ENCODE data around the gene PIK3R3. TPM values are rescaled to one million over a fixed set of nuclear protein-coding genes. Genes with fewer than 3 reads are reported as not detected.

PIK3R3 gene
- total and polyA plus RNA-seq, 2 donors (not counting 3 experiments of a cell fraction or from before 2014, with no cell fraction given) = 7.5 to 14.3 TPM

DNA sequence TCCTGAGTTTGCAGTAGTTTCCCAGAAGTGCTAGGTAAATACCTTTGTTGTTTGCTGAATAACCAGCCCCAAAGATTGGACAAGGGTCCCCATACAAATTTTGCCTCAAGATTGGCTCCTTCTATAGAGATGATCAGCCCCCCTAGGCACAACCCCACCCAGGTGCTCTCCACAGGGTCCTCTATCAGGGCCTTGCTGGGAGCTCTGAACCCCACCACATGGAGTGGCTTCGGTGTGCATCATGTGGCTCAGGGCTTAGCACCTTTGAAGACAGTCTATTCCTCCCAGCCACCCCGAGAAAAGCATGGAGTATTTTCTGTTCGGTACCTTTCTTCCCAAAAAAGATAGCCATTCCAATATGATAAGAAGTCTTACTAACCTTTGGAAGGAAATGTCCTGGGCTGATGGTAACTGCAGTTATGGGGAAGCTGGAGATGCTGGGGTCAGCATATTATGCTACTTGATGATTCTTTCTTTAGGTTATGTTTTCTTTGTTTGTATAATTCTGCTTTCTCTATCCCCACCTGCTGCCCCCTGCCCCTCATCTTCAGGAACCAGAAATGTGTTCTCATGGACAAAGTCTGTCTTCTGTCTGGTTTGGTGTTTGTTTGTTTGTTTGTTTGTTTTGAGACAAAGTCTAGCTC, 37.5 kb upstream of the PIK3R3 start:
- Histone ChIP-seq H3K4me2 (ENCODE audit: insufficient read depth, low read length) (no peak overlapping the region), H3K4me3 (replicated peaks in 1 of 3; ENCODE audit: insufficient read depth in 1 of 3, low read depth in 1 of 3, low read length in 3 of 3) (no peak overlapping the region), H3K36me3 (ENCODE audit: control insufficient read depth in 2 of 2, extremely low read depth in 1 of 2, insufficient read depth in 2 of 2, low read length in 2 of 2) (no peaks in the 10 kb centered on the region), H3K9me3 (replicated peaks; ENCODE audit: control insufficient read depth, insufficient read depth, low read length) (no peaks in the 10 kb centered on the region), H3K27me3 (ENCODE audit: control insufficient read depth in 2 of 2, insufficient read depth in 2 of 2, low read length in 2 of 2) (peaks cover 0 to 7% of the 10 kb centered on the region in 2 experiments), H3K9ac (replicated peaks; ENCODE audit: extremely low read depth, insufficient read depth, low read length) (no peak overlapping the region), H3K9me1 (replicated peaks; ENCODE audit: control insufficient read depth, extremely low read depth, insufficient read depth, low read length) (no peaks in the 10 kb centered on the region), H4K20me1 (replicated peaks; ENCODE audit: control insufficient read depth, extremely low read depth, insufficient read depth, low read length) (no peaks in the 10 kb centered on the region), H3K27ac (ENCODE audit: insufficient read depth, low read depth, low read length) (no peak overlapping the region), H3K4me1 (ENCODE audit: control insufficient read depth, extremely low read depth, insufficient read depth, low read length) (peaks cover 11% of the 10 kb centered on the region), H3K79me2 (ENCODE audit: control insufficient read depth, insufficient read depth, low read length) (no peaks in the 10 kb centered on the region), H2AFZ (ENCODE audit: low read depth, low read length) (no peak overlapping the region)
- TF ChIP-seq POLR2AphosphoS5 (IDR thresholded peaks at IDR 0.05; ENCODE audit: insufficient read depth, low read depth, low read length) = no peak
- TF ChIP-seq POLR2A (IDR thresholded peaks at IDR 0.05; ENCODE audit: low read depth, low read length) = no peak
- TF ChIP-seq, protein P1, sequence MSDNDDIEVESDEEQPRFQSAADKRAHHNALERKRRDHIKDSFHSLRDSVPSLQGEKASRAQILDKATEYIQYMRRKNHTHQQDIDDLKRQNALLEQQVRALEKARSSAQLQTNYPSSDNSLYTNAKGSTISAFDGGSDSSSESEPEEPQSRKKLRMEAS (IDR thresholded peaks at IDR 0.05; ENCODE audit: insufficient read depth, insufficient read length) = no peak
- TF ChIP-seq FOS (IDR thresholded peaks at IDR 0.05; ENCODE audit: borderline replicate concordance, insufficient read depth, low read length) = no peak
- no peak for TF ChIP-seq JUN (IDR thresholded peaks at IDR 0.05; ENCODE audit: borderline replicate concordance, insufficient read depth, insufficient read length, low read depth)
- TF ChIP-seq GATA2 (IDR thresholded peaks at IDR 0.05; ENCODE audit: insufficient read depth, insufficient read length, low read depth, low read length) = no peak
- TF ChIP-seq, protein P2, sequence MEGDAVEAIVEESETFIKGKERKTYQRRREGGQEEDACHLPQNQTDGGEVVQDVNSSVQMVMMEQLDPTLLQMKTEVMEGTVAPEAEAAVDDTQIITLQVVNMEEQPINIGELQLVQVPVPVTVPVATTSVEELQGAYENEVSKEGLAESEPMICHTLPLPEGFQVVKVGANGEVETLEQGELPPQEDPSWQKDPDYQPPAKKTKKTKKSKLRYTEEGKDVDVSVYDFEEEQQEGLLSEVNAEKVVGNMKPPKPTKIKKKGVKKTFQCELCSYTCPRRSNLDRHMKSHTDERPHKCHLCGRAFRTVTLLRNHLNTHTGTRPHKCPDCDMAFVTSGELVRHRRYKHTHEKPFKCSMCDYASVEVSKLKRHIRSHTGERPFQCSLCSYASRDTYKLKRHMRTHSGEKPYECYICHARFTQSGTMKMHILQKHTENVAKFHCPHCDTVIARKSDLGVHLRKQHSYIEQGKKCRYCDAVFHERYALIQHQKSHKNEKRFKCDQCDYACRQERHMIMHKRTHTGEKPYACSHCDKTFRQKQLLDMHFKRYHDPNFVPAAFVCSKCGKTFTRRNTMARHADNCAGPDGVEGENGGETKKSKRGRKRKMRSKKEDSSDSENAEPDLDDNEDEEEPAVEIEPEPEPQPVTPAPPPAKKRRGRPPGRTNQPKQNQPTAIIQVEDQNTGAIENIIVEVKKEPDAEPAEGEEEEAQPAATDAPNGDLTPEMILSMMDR (IDR thresholded peaks at IDR 0.05; ENCODE audit: extremely low read depth in 1 of 2, insufficient read depth in 1 of 2, low read depth in 1 of 2, low read length in 2 of 2) = no peak
- no peak for TF ChIP-seq MYC (IDR thresholded peaks at IDR 0.05; ENCODE audit: low read depth, low read length)
- TF ChIP-seq EZH2 (IDR thresholded peaks at IDR 0.05; ENCODE audit: borderline replicate concordance, low read depth, low read length, severe bottlenecking) = no peak
- ChIA-PET POLR2A (no interaction called here), CTCF (interaction anchor here (1.1 to 2.8 kb wide), 3 partner anchors 9 to 131 kb away, joined by 3 to 15 read pairs (median 5); no protein-coding TSS in a partner anchor)
- no peak for FAIRE-seq
- intact Hi-C loops (cut with micrococcal nuclease) = no loop called here
- DNase-seq (ENCODE audit: low read depth, low spot score) = no peak
- dilution Hi-C loops (cut with MboI; ENCODE audit: extremely low pct_ligation_motif_present, low sequenced_read_pairs) = no loop called here
- no TSS peak for BruUV-seq (replicated peaks)
